ENCODE results near the gene APPL2. TPM values are rescaled to one million over a fixed set of nuclear protein-coding genes. Genes with fewer than 3 reads are reported as not detected.

Gene APPL2
- total RNA-seq, 1 donor from 2014 or later = 69.8 TPM

DNA sequence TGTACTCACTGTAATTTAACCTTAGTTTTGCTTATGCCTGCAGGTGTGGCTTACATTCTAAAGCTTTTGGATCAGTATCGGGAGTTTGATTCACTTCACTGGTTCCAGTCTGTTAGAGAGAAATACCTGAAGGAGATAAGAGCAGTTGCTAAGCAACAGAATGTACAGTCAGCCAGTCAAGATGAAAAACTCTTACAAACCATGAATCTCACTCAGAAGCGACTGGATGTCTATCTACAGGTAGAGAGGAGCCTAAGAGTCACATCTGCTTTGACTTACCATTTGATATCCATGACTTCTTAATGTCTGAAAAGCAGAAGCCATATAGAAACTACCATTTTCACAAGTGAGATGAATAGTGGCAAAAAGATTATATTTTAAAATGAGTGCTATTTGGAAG lies 71.9 kb downstream of the APPL2 start:
- H3K36me3 Mint-ChIP-seq (ENCODE audit: unreplicated experiment) = peaks cover 50% of the 10 kb centered on the region
- no peaks in the 10 kb centered on the region for H3K27me3 Mint-ChIP-seq (ENCODE audit: unreplicated experiment)
- no peaks in the 10 kb centered on the region for H3K4me1 Mint-ChIP-seq (ENCODE audit: unreplicated experiment)
- no peaks in the 10 kb centered on the region for H3K9me3 Mint-ChIP-seq (ENCODE audit: unreplicated experiment)
- no peak overlapping the region for H3K4me3 Mint-ChIP-seq (ENCODE audit: unreplicated experiment)
- TF ChIP-seq, protein P1, sequence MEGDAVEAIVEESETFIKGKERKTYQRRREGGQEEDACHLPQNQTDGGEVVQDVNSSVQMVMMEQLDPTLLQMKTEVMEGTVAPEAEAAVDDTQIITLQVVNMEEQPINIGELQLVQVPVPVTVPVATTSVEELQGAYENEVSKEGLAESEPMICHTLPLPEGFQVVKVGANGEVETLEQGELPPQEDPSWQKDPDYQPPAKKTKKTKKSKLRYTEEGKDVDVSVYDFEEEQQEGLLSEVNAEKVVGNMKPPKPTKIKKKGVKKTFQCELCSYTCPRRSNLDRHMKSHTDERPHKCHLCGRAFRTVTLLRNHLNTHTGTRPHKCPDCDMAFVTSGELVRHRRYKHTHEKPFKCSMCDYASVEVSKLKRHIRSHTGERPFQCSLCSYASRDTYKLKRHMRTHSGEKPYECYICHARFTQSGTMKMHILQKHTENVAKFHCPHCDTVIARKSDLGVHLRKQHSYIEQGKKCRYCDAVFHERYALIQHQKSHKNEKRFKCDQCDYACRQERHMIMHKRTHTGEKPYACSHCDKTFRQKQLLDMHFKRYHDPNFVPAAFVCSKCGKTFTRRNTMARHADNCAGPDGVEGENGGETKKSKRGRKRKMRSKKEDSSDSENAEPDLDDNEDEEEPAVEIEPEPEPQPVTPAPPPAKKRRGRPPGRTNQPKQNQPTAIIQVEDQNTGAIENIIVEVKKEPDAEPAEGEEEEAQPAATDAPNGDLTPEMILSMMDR (IDR thresholded peaks at IDR 0.05) = no peak
- H3K27ac Mint-ChIP-seq (ENCODE audit: unreplicated experiment) = no peak overlapping the region
- DNase-seq (ENCODE audit: extremely low spot score, unreplicated experiment) = no peak

DNA sequence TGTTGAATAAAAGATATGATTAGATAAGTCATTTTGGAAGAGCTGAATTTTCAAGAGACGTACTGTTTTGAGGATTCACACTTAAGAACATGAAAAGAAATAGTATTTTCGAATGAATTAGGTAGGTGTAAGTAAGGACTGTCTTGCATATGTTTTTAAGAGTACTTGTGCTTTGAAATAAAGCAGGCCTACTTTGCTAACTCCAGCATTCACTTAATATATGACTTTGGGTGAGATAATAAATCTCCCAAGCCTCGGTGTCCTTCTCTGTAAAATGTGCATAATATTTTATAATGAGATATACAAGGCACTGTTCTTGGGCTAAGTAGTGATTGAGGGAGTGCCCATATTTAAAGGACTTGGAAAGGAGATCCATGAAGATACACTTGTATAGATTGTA lies 73.8 kb downstream of the APPL2 start:
- Mint-ChIP-seq H3K9me3 (ENCODE audit: unreplicated experiment) (no peaks in the 10 kb centered on the region), H3K27ac (ENCODE audit: unreplicated experiment) (no peak overlapping the region), H3K4me1 (ENCODE audit: unreplicated experiment) (no peaks in the 10 kb centered on the region), H3K27me3 (ENCODE audit: unreplicated experiment) (no peaks in the 10 kb centered on the region), H3K4me3 (ENCODE audit: unreplicated experiment) (no peak overlapping the region), H3K36me3 (ENCODE audit: unreplicated experiment) (peaks cover 60% of the 10 kb centered on the region)
- DNase-seq (ENCODE audit: extremely low spot score, unreplicated experiment) = no peak
- TF ChIP-seq, protein P1 (IDR thresholded peaks at IDR 0.05) = no peak

DNA sequence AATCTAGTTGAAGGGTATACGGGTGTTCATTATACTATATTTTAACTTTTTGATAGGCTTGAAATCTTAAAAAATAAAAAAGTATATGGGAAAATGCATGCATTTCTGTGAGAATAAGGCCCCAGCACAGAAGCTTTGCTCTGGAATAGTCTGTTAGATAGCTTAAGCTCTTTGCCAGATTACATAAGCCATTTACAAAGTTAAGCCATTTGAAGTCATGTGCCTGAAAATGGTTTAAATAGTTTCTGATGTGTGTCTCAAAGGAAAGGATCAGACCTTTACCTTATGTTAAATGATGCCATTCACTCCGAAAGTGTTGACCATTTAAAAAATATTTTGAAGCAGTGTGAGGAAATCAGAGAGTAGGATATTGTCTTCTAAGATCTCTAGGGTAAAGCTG lies 77.1 kb downstream of the APPL2 start:
- no peaks in the 10 kb centered on the region for H3K4me1 Mint-ChIP-seq (ENCODE audit: unreplicated experiment)
- no peaks in the 10 kb centered on the region for H3K27me3 Mint-ChIP-seq (ENCODE audit: unreplicated experiment)
- H3K36me3 Mint-ChIP-seq (ENCODE audit: unreplicated experiment) = peaks cover 72% of the 10 kb centered on the region
- H3K9me3 Mint-ChIP-seq (ENCODE audit: unreplicated experiment) = no peaks in the 10 kb centered on the region
- TF ChIP-seq, protein P1 (IDR thresholded peaks at IDR 0.05) = no peak
- H3K4me3 Mint-ChIP-seq (ENCODE audit: unreplicated experiment) = no peak overlapping the region
- H3K27ac Mint-ChIP-seq (ENCODE audit: unreplicated experiment) = no peak overlapping the region
- DNase-seq (ENCODE audit: extremely low spot score, unreplicated experiment) = no peak

DNA sequence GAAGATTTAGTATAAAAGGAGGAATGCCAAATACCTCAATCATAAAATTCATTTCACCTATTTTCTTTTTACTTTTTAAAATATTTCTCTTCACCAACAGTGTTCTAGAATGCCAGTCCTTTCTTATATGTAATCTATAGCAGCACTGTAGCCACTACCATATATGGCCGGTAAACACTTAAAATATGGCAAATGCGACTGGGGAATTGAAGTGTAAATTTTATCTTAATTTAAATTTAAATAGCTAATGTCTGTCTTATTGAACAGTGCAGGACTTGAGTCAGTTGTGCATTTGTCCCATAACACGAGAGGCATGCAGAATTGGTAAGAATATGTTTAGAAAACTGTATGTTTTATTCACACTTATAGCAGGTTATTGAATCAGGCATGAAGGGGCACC lies 78.4 kb downstream of the APPL2 start:
- TF ChIP-seq, protein P1 (IDR thresholded peaks at IDR 0.05) = no peak
- H3K9me3 Mint-ChIP-seq (ENCODE audit: unreplicated experiment) = no peaks in the 10 kb centered on the region
- H3K4me1 Mint-ChIP-seq (ENCODE audit: unreplicated experiment) = no peaks in the 10 kb centered on the region

DNA sequence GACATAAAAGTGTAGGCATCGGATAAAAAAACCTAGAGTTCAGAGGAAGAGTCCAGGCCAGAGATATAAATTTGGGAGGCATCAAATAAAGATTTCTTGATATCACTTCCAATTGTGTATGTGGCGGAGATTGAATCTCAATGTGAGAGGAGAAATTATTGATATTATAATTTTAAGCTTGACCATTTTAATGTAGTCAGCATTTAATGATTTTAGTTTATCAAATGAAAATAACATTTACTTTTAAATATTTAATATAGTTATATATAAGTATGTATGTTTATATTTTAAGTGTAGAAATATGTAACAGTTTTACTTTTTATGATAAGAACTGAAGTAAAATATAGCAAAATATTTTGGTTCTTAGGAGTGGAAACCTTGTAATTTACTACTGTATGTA lies 79.7 kb downstream of the APPL2 start:
- TF ChIP-seq, protein P1 (IDR thresholded peaks at IDR 0.05) = no peak
- Mint-ChIP-seq H3K36me3 (ENCODE audit: unreplicated experiment) (peaks cover 67% of the 10 kb centered on the region), H3K27ac (ENCODE audit: unreplicated experiment) (no peak overlapping the region), H3K27me3 (ENCODE audit: unreplicated experiment) (no peaks in the 10 kb centered on the region), H3K4me1 (ENCODE audit: unreplicated experiment) (no peaks in the 10 kb centered on the region), H3K4me3 (ENCODE audit: unreplicated experiment) (no peak overlapping the region), H3K9me3 (ENCODE audit: unreplicated experiment) (no peaks in the 10 kb centered on the region)
- no peak for DNase-seq (ENCODE audit: extremely low spot score, unreplicated experiment)

More for the DNA sequence above, 78.4 kb downstream of the APPL2 start:
- H3K27ac Mint-ChIP-seq (ENCODE audit: unreplicated experiment) = no peak overlapping the region
- no peak for DNase-seq (ENCODE audit: extremely low spot score, unreplicated experiment)
- H3K36me3 Mint-ChIP-seq (ENCODE audit: unreplicated experiment) = peaks cover 68% of the 10 kb centered on the region
- no peaks in the 10 kb centered on the region for H3K27me3 Mint-ChIP-seq (ENCODE audit: unreplicated experiment)
- H3K4me3 Mint-ChIP-seq (ENCODE audit: unreplicated experiment) = no peak overlapping the region
